ENCODE results near the gene TMCO4. TPM values are rescaled to one million over a fixed set of nuclear protein-coding genes. Genes with fewer than 3 reads are reported as not detected.

TMCO4 gene
- total RNA-seq, 1 experiment from 2014 or later: 7.2 TPM

GRCh38 chr1:19698181-19698580, 101.5 kb downstream of the TMCO4 start (continued):
- TF ChIP-seq AFF4 (CRISPR knock-in tag; IDR thresholded peaks at IDR 0.05; ENCODE audit: borderline replicate concordance) (no peak), CDX4 (CRISPR knock-in tag; IDR thresholded peaks at IDR 0.05; ENCODE audit: borderline replicate concordance) (no peak), CBFB (CRISPR knock-in tag; IDR thresholded peaks at IDR 0.05; ENCODE audit: low read depth) (no peak), ERG (CRISPR knock-in tag; IDR thresholded peaks at IDR 0.05) (no peak), MYBL2 (CRISPR knock-in tag; IDR thresholded peaks at IDR 0.05) (no peak), JAZF1 (CRISPR knock-in tag; IDR thresholded peaks at IDR 0.05) (no peak), ZNF219 (CRISPR knock-in tag; IDR thresholded peaks at IDR 0.05; ENCODE audit: borderline replicate concordance) (no peak), ZNF671 (CRISPR knock-in tag; IDR thresholded peaks at IDR 0.05) (no peak), TEAD1 (CRISPR knock-in tag; IDR thresholded peaks at IDR 0.05) (no peak), ZNF317 (CRISPR knock-in tag; IDR thresholded peaks at IDR 0.05; ENCODE audit: borderline replicate concordance, low read depth) (no peak), NR3C1 (CRISPR knock-in tag; conservative IDR thresholded peaks at IDR 0.05; ENCODE audit: low read depth) (no peak), NFATC4 (CRISPR knock-in tag; IDR thresholded peaks at IDR 0.05) (no peak), MLX (CRISPR knock-in tag; IDR thresholded peaks at IDR 0.05) (no peak), CTCF (IDR thresholded peaks at IDR 0.05) (no peak)

- H3K36me3 Mint-ChIP-seq: no peaks in the 10 kb centered on the region
- ChIA-PET POLR2A (no interaction called here), CTCF (interaction anchor here (1.5 to 2.6 kb wide), 3 partner anchors 8 to 35 kb away, joined by 3 to 9 read pairs (median 4); no protein-coding TSS in a partner anchor)
- no peak overlapping the region for H3K4me3 Mint-ChIP-seq
- H3K27me3 Mint-ChIP-seq (ENCODE audit: low read depth): no peaks in the 10 kb centered on the region; the same call in 1 of the 2 replicates
- DNase-seq (ENCODE audit: low spot score) (no peak), ATAC-seq (no peak)
- no peak overlapping the region for H3K27ac Mint-ChIP-seq
- no peaks in the 10 kb centered on the region for H3K9me3 Mint-ChIP-seq
- no peaks in the 10 kb centered on the region for H3K4me1 Mint-ChIP-seq
- TF ChIP-seq CREB1 (CRISPR knock-in tag; IDR thresholded peaks at IDR 0.05): no peak
- TF ChIP-seq SP1 (CRISPR knock-in tag; conservative IDR thresholded peaks at IDR 0.05): no peak
- TF ChIP-seq ATF2 (CRISPR knock-in tag; IDR thresholded peaks at IDR 0.05; ENCODE audit: borderline replicate concordance, low read depth): no peak
- TF ChIP-seq JUN (CRISPR knock-in tag; IDR thresholded peaks at IDR 0.05): no peak
- no peak for TF ChIP-seq MLX (CRISPR knock-in tag; IDR thresholded peaks at IDR 0.05)
- TF ChIP-seq JAZF1 (CRISPR knock-in tag; IDR thresholded peaks at IDR 0.05): no peak
- no peak for TF ChIP-seq ZNF423 (CRISPR knock-in tag; IDR thresholded peaks at IDR 0.05)
- TF ChIP-seq USF1 (CRISPR knock-in tag; IDR thresholded peaks at IDR 0.05): no peak
- TF ChIP-seq ESRRA (CRISPR knock-in tag; IDR thresholded peaks at IDR 0.05; ENCODE audit: borderline replicate concordance): no peak
- no peak for TF ChIP-seq SMAD3 (CRISPR knock-in tag; IDR thresholded peaks at IDR 0.05; ENCODE audit: borderline replicate concordance)
- no peak for TF ChIP-seq ZBTB21 (CRISPR knock-in tag; IDR thresholded peaks at IDR 0.05; ENCODE audit: borderline replicate concordance)
- TF ChIP-seq GTF2I (CRISPR knock-in tag; conservative IDR thresholded peaks at IDR 0.05): no peak
- no peak for TF ChIP-seq FOXK1 (CRISPR knock-in tag; IDR thresholded peaks at IDR 0.05)
- TF ChIP-seq NFYB (CRISPR knock-in tag; conservative IDR thresholded peaks at IDR 0.05; ENCODE audit: low read depth): no peak
- no peak for TF ChIP-seq ZMAT4 (CRISPR knock-in tag; IDR thresholded peaks at IDR 0.05)
Observed at GRCh38 chr1:19696820-19697219, 102.9 kb downstream of the TMCO4 start.
